Measurements from ENCODE around the gene SDHB. TPM values are rescaled to one million over a fixed set of nuclear protein-coding genes. Genes with fewer than 3 reads are reported as not detected.

SDHB gene
- total RNA-seq, 1 donor from 2014 or later: 69.0 TPM

- Mint-ChIP-seq H3K36me3 (ENCODE audit: unreplicated experiment) (peaks cover 2% of the 10 kb centered on the region), H3K4me1 (ENCODE audit: unreplicated experiment) (peaks cover 54% of the 10 kb centered on the region), H3K9me3 (ENCODE audit: unreplicated experiment) (no peaks in the 10 kb centered on the region), H3K27me3 (ENCODE audit: unreplicated experiment) (no peaks in the 10 kb centered on the region), H3K27ac (ENCODE audit: unreplicated experiment) (peak overlapping the region; percentile 82), H3K4me3 (ENCODE audit: unreplicated experiment) (peak overlapping the region; percentile 79)
- DNase-seq (ENCODE audit: extremely low spot score, unreplicated experiment): no peak
- no peak for TF ChIP-seq CTCF (IDR thresholded peaks at IDR 0.05)
Measured at GRCh38 chr1:16979475-16980327, 74.1 kb downstream of the SDHB start.

- peak overlapping the region; percentile 79 for H3K4me3 Mint-ChIP-seq (ENCODE audit: unreplicated experiment)
- H3K27ac Mint-ChIP-seq (ENCODE audit: unreplicated experiment): peak overlapping the region; percentile 82
- H3K9me3 Mint-ChIP-seq (ENCODE audit: unreplicated experiment): no peaks in the 10 kb centered on the region
Measured at GRCh38 chr1:16978567-16979474, 75.0 kb downstream of the SDHB start.

GRCh38 chr1:16978139-16978538, 75.7 kb downstream of the SDHB start:
- no peak for DNase-seq (ENCODE audit: extremely low spot score, unreplicated experiment)
- peak overlapping the region; percentile 50 for H3K4me3 Mint-ChIP-seq (ENCODE audit: unreplicated experiment)
- peak overlapping the region; percentile 82 for H3K27ac Mint-ChIP-seq (ENCODE audit: unreplicated experiment)
- H3K36me3 Mint-ChIP-seq (ENCODE audit: unreplicated experiment): peaks cover 2% of the 10 kb centered on the region
- H3K27me3 Mint-ChIP-seq (ENCODE audit: unreplicated experiment): no peaks in the 10 kb centered on the region
- H3K9me3 Mint-ChIP-seq (ENCODE audit: unreplicated experiment): no peaks in the 10 kb centered on the region
- peaks cover 44% of the 10 kb centered on the region for H3K4me1 Mint-ChIP-seq (ENCODE audit: unreplicated experiment)
- no peak for TF ChIP-seq CTCF (IDR thresholded peaks at IDR 0.05)

More at GRCh38 chr1:16978567-16979474, 75.0 kb downstream of the SDHB start:
- Mint-ChIP-seq H3K36me3 (ENCODE audit: unreplicated experiment) (peaks cover 2% of the 10 kb centered on the region), H3K27me3 (ENCODE audit: unreplicated experiment) (no peaks in the 10 kb centered on the region), H3K4me1 (ENCODE audit: unreplicated experiment) (peaks cover 49% of the 10 kb centered on the region)
- TF ChIP-seq CTCF (IDR thresholded peaks at IDR 0.05): no peak
- peak; percentile 91 for DNase-seq (ENCODE audit: extremely low spot score, unreplicated experiment)

GRCh38 chr1:16977377-16977776, 76.5 kb downstream of the SDHB start:
- Mint-ChIP-seq H3K27ac (ENCODE audit: unreplicated experiment) (no peak overlapping the region), H3K4me3 (ENCODE audit: unreplicated experiment) (no peak overlapping the region), H3K9me3 (ENCODE audit: unreplicated experiment) (no peaks in the 10 kb centered on the region), H3K4me1 (ENCODE audit: unreplicated experiment) (peaks cover 48% of the 10 kb centered on the region), H3K36me3 (ENCODE audit: unreplicated experiment) (peaks cover 2% of the 10 kb centered on the region), H3K27me3 (ENCODE audit: unreplicated experiment) (no peaks in the 10 kb centered on the region)
- TF ChIP-seq CTCF (IDR thresholded peaks at IDR 0.05): no peak
- DNase-seq (ENCODE audit: extremely low spot score, unreplicated experiment): no peak

GRCh38 chr1:16976966-16977365, 76.9 kb downstream of the SDHB start:
- DNase-seq (ENCODE audit: extremely low spot score, unreplicated experiment): no peak
- no peak for TF ChIP-seq CTCF (IDR thresholded peaks at IDR 0.05)
- peaks cover 2% of the 10 kb centered on the region for H3K36me3 Mint-ChIP-seq (ENCODE audit: unreplicated experiment)
- H3K27ac Mint-ChIP-seq (ENCODE audit: unreplicated experiment): no peak overlapping the region
- H3K27me3 Mint-ChIP-seq (ENCODE audit: unreplicated experiment): no peaks in the 10 kb centered on the region
- no peak overlapping the region for H3K4me3 Mint-ChIP-seq (ENCODE audit: unreplicated experiment)
- H3K9me3 Mint-ChIP-seq (ENCODE audit: unreplicated experiment): no peaks in the 10 kb centered on the region
- peaks cover 52% of the 10 kb centered on the region for H3K4me1 Mint-ChIP-seq (ENCODE audit: unreplicated experiment)
